OCI-LY1 (cell line): ENCODE data around the gene XIAP.
"Not testable (repeated sequence)": the region's sequence is repeated elsewhere in the genome, so short reads cannot be mapped to it uniquely, and the experiment has no call there.

Experiments used
- H2AFZ ChIP-seq: fragments of 200-600 bp; sonication (generic), shearing (Covaris generic); 2 replicates; pipeline ENCODE4 v1.6.0; 2014; ENCODE audit warnings: antibody characterized with exemption, mild to moderate bottlenecking, low read length
- H3F3A ChIP-seq: fragments of 200-600 bp; sonication (generic), shearing (Covaris generic); 2 replicates; pipeline ENCODE4 v1.6.0; 2014; ENCODE audit warnings: mild to moderate bottlenecking, antibody characterized with exemption, low read length, moderate library complexity; ENCODE audit not compliant: insufficient read depth
- H3K27ac ChIP-seq: fragments of 200-600 bp; sonication (generic); 2 replicates; pipeline ENCODE4 v1.5.1; 2014; ENCODE audit warnings: low read length, mixed run types, mild to moderate bottlenecking, low read depth; ENCODE audit not compliant: poor library complexity, severe bottlenecking
- H3K27me3 ChIP-seq: fragments of 200-600 bp; sonication (generic); 2 replicates; pipeline ENCODE4 v1.6.0; 2014; ENCODE audit warnings: antibody characterized with exemption, mild to moderate bottlenecking, low read length, moderate library complexity; ENCODE audit not compliant: insufficient read depth
- H3K36me3 ChIP-seq: fragments of 200-600 bp; sonication (generic); 2 replicates; pipeline ENCODE4 v1.6.1; 2014; ENCODE audit warnings: mild to moderate bottlenecking, antibody characterized with exemption, low read length, moderate library complexity, mixed read lengths; ENCODE audit not compliant: insufficient read depth
- H3K4me1 ChIP-seq: fragments of 200-600 bp; sonication (generic); 2 replicates; pipeline ENCODE4 v1.5.1; 2014; ENCODE audit warnings: mild to moderate bottlenecking, low read length, moderate library complexity; ENCODE audit not compliant: insufficient read depth, severe bottlenecking
- H3K4me2 ChIP-seq: fragments of 200-600 bp; sonication (generic), shearing (Covaris generic); 2 replicates; pipeline ENCODE4 v1.6.1; 2014; ENCODE audit warnings: low read length
- H3K4me3 ChIP-seq: fragments of 200-600 bp; sonication (generic); 2 replicates; pipeline ENCODE4 v1.5.1; 2014; ENCODE audit warnings: low read length, low read depth, mild to moderate bottlenecking, mixed read lengths; ENCODE audit not compliant: poor library complexity, severe bottlenecking
- H3K79me2 ChIP-seq: fragments of 200-600 bp; shearing (Covaris generic); 2 replicates; pipeline ENCODE4 v1.6.1; 2016; ENCODE audit warnings: mixed run types, low read length, mixed read lengths; ENCODE audit not compliant: insufficient read depth
- H3K9ac ChIP-seq: fragments of 200-600 bp; sonication (generic), shearing (Covaris generic); 2 replicates; pipeline ENCODE4 v1.6.1; 2014; ENCODE audit warnings: mild to moderate bottlenecking, low read length, mixed read lengths
- H3K9me2 ChIP-seq: fragments of 200-600 bp; sonication (generic), shearing (Covaris generic); 2 replicates; pipeline ENCODE4 v1.6.1; 2014; ENCODE audit warnings: low read depth, mild to moderate bottlenecking, low read length, mixed read lengths
- H3K9me3 ChIP-seq: fragments of 200-600 bp; shearing (Covaris generic); 2 replicates; pipeline ENCODE4 v1.6.1; 2014; ENCODE audit warnings: low read length, mixed read lengths
- H4K20me1 ChIP-seq: fragments of 200-600 bp; sonication (generic), shearing (Covaris generic); 2 replicates; pipeline ENCODE4 v1.6.0; 2016; ENCODE audit warnings: mild to moderate bottlenecking, low read length; ENCODE audit not compliant: insufficient read depth
- CTCF ChIP-seq: fragments of 200-600 bp; sonication (generic), shearing (Covaris generic); IDR thresholded peaks from 2 replicates; pipeline ENCODE4 v1.5.1; 2017; ENCODE audit warnings: mild to moderate bottlenecking, antibody characterized with exemption, low read length, moderate library complexity, mixed read lengths
- EZH2 ChIP-seq: fragments of 200-600 bp; sonication (generic), shearing (Covaris generic); IDR thresholded peaks from 2 replicates; pipeline ENCODE4 v1.8.0; 2017; ENCODE audit warnings: borderline replicate concordance, mixed run types, mild to moderate bottlenecking, antibody characterized with exemption, low read length, moderate library complexity, mixed read lengths

The XIAP gene

GRCh38 chrX:123859846-123860838 lies at the start of gene XIAP:
TSS of gene XIAP (plus strand) at chrX:123860053. CDS start at chrX:123885663, 25,610 bp downstream.
- TF ChIP-seq EZH2 (no peak), CTCF (no peak)
- H3K9me2 ChIP-seq: no peaks in the 10 kb centered on the region
- peak within 1 kb of the TSS; percentile 78; the same call in 1 of the 2 replicates for H2AFZ ChIP-seq
- no peaks in the 10 kb centered on the region; the same call in 1 of the 2 replicates for H3K36me3 ChIP-seq
- peak within 1 kb of the TSS; percentile 79 for H3K27ac ChIP-seq
- H3K9ac ChIP-seq: peak within 1 kb of the TSS; percentile 98
- H3K4me3 ChIP-seq: peak within 1 kb of the TSS; percentile 96
- no peaks in the 10 kb centered on the region for H3F3A ChIP-seq
- no peaks in the 10 kb centered on the region for H4K20me1 ChIP-seq
- H3K79me2 ChIP-seq: peaks cover 36% of the 10 kb centered on the region
- no peaks in the 10 kb centered on the region for H3K27me3 ChIP-seq
- peaks cover 16% of the 10 kb centered on the region for H3K4me1 ChIP-seq
- peak within 1 kb of the TSS; percentile 97 for H3K4me2 ChIP-seq
- no peaks in the 10 kb centered on the region for H3K9me3 ChIP-seq

GRCh38 chrX:123814343-123814742 lies 45.5 kb upstream of the XIAP start:
- H3F3A ChIP-seq: no peaks in the 10 kb centered on the region
- no peak overlapping the region for H3K4me3 ChIP-seq
- H3K9ac ChIP-seq: no peak overlapping the region
- no peaks in the 10 kb centered on the region for H3K79me2 ChIP-seq
- H3K36me3 ChIP-seq: no peaks in the 10 kb centered on the region
- no peak overlapping the region for H3K4me2 ChIP-seq
- H4K20me1 ChIP-seq: no peaks in the 10 kb centered on the region
- no peak for TF ChIP-seq EZH2
- no peak for TF ChIP-seq CTCF
- no peaks in the 10 kb centered on the region for H3K4me1 ChIP-seq
- H3K27ac ChIP-seq: no peak overlapping the region
- no peaks in the 10 kb centered on the region for H3K9me3 ChIP-seq
- H2AFZ ChIP-seq: no peak overlapping the region
- H3K27me3 ChIP-seq: no peaks in the 10 kb centered on the region
- no peaks in the 10 kb centered on the region for H3K9me2 ChIP-seq

GRCh38 chrX:123814934-123815394 lies 44.9 kb upstream of the XIAP start:
- not testable (repeated sequence) for H3K9me2 ChIP-seq, H3K9me3 ChIP-seq, H3K36me3 ChIP-seq, H3K27me3 ChIP-seq, H3K4me1 ChIP-seq, H3K4me3 ChIP-seq, H3K27ac ChIP-seq, H3F3A ChIP-seq, H3K4me2 ChIP-seq, H3K79me2 ChIP-seq, H3K9ac ChIP-seq, H2AFZ ChIP-seq, H4K20me1 ChIP-seq
